ENCODE data around the gene SCMH1. TPM values are rescaled to one million over a fixed set of nuclear protein-coding genes. Genes with fewer than 3 reads are reported as not detected.

SCMH1 gene
- total RNA-seq, 1 donor from 2014 or later = 57.6 TPM

- Mint-ChIP-seq H3K27ac (no peak overlapping the region), H3K4me3 (ENCODE audit: low read depth) (no peak overlapping the region), H3K9me3 (ENCODE audit: low read depth) (no peaks in the 10 kb centered on the region), H3K27me3 (no peaks in the 10 kb centered on the region), H3K4me1 (ENCODE audit: low read depth) (no peaks in the 10 kb centered on the region), H3K36me3 (ENCODE audit: insufficient read depth) (peaks cover 38% of the 10 kb centered on the region)
- DNase-seq (ENCODE audit: low spot score, unreplicated experiment) = no peak
- TF ChIP-seq, protein P1, sequence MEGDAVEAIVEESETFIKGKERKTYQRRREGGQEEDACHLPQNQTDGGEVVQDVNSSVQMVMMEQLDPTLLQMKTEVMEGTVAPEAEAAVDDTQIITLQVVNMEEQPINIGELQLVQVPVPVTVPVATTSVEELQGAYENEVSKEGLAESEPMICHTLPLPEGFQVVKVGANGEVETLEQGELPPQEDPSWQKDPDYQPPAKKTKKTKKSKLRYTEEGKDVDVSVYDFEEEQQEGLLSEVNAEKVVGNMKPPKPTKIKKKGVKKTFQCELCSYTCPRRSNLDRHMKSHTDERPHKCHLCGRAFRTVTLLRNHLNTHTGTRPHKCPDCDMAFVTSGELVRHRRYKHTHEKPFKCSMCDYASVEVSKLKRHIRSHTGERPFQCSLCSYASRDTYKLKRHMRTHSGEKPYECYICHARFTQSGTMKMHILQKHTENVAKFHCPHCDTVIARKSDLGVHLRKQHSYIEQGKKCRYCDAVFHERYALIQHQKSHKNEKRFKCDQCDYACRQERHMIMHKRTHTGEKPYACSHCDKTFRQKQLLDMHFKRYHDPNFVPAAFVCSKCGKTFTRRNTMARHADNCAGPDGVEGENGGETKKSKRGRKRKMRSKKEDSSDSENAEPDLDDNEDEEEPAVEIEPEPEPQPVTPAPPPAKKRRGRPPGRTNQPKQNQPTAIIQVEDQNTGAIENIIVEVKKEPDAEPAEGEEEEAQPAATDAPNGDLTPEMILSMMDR (IDR thresholded peaks at IDR 0.05; ENCODE audit: unreplicated experiment) = no peak
Observed at GRCh38 chr1:40997096-40997495, 245.0 kb downstream of the SCMH1 start.

DNA sequence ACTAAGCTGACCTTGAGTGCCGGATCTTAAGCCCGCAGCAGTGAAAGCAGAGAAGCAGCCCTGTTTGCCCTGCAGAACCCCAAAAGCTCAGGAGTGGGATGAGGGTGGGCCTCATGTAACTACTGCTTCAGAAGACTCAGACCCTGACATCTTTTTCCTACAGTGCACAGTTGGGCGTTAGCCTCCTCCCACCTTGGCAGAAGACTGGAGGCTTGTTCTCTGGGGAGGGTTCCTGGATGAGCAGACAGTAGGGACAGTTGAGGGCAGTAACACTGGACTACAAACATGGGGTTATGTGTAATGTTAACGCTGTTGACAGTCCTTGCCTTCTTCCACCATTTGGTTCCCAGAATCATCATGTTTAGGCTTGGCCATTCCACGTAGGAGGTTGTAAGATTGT lies 253.0 kb downstream of the SCMH1 start:
- Mint-ChIP-seq H3K9me3 (ENCODE audit: low read depth) (no peaks in the 10 kb centered on the region), H3K27ac (no peak overlapping the region), H3K4me1 (ENCODE audit: low read depth) (peaks cover 10% of the 10 kb centered on the region), H3K4me3 (ENCODE audit: low read depth) (no peak overlapping the region), H3K27me3 (no peaks in the 10 kb centered on the region), H3K36me3 (ENCODE audit: insufficient read depth) (peaks cover 33% of the 10 kb centered on the region)
- DNase-seq (ENCODE audit: low spot score, unreplicated experiment) = no peak
- TF ChIP-seq, protein P1 (IDR thresholded peaks at IDR 0.05; ENCODE audit: unreplicated experiment) = no peak

DNA sequence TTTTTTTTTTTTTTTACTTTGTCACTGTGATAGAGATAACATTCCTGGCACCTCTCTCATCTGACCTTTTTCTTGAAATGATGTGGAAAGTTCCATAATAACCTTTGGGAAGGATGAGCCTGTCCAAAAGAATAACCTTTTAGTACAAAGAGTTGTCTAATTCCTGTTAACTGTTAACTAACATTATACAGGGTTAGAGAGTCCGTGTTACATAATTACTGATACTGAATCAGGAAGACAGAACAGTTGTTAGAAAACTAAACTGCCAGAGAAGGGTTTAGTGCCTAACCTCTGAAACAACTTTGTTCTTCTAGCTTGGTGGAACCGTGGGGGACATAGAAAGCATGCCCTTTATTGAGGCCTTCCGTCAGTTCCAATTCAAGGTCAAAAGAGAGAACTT lies 253.8 kb downstream of the SCMH1 start:
- Mint-ChIP-seq H3K27ac (no peak overlapping the region), H3K36me3 (ENCODE audit: insufficient read depth) (peaks cover 34% of the 10 kb centered on the region)

GRCh38 chr1:40987439-40988276 lies 254.4 kb downstream of the SCMH1 start:
- Mint-ChIP-seq H3K4me3 (ENCODE audit: low read depth) (no peak overlapping the region), H3K36me3 (ENCODE audit: insufficient read depth) (peaks cover 34% of the 10 kb centered on the region), H3K9me3 (ENCODE audit: low read depth) (no peaks in the 10 kb centered on the region), H3K27ac (no peak overlapping the region), H3K4me1 (ENCODE audit: low read depth) (peaks cover 10% of the 10 kb centered on the region), H3K27me3 (no peaks in the 10 kb centered on the region)
- TF ChIP-seq, protein P1 (IDR thresholded peaks at IDR 0.05; ENCODE audit: unreplicated experiment) = no peak
- no peak for DNase-seq (ENCODE audit: low spot score, unreplicated experiment)

More for the DNA sequence above, 253.8 kb downstream of the SCMH1 start:
- TF ChIP-seq, protein P1 (IDR thresholded peaks at IDR 0.05; ENCODE audit: unreplicated experiment) = no peak
- DNase-seq (ENCODE audit: low spot score, unreplicated experiment) = no peak
- no peaks in the 10 kb centered on the region for H3K9me3 Mint-ChIP-seq (ENCODE audit: low read depth)
- no peaks in the 10 kb centered on the region for H3K27me3 Mint-ChIP-seq
- no peak overlapping the region for H3K4me3 Mint-ChIP-seq (ENCODE audit: low read depth)
- H3K4me1 Mint-ChIP-seq (ENCODE audit: low read depth) = peaks cover 10% of the 10 kb centered on the region

DNA sequence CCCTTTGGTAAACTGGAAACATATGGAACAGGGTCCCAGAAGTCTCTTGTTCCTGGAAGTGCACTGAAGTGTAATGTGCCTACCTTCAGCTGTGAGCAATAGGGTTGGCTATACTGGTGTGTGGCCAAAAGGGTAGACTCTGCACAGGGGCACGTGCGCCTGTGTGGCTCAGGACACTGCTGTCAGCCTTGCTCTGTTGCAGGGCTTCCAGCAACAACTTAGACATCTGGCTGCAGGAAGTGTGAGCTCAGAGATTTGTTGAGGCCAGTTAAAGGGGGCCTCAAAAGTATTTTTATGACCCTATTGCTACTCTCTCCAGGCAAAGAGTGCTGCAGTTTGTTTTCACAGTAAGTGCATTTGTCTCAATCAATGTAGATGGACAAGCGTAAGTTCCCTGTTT lies 255.2 kb downstream of the SCMH1 start:
- H3K27me3 Mint-ChIP-seq = no peaks in the 10 kb centered on the region
- peaks cover 16% of the 10 kb centered on the region for H3K4me1 Mint-ChIP-seq (ENCODE audit: low read depth)
- no peak for DNase-seq (ENCODE audit: low spot score, unreplicated experiment)
- H3K36me3 Mint-ChIP-seq (ENCODE audit: insufficient read depth) = peaks cover 30% of the 10 kb centered on the region
- H3K27ac Mint-ChIP-seq = no peak overlapping the region
- H3K9me3 Mint-ChIP-seq (ENCODE audit: low read depth) = no peaks in the 10 kb centered on the region
- TF ChIP-seq, protein P1 (IDR thresholded peaks at IDR 0.05; ENCODE audit: unreplicated experiment) = no peak
- no peak overlapping the region for H3K4me3 Mint-ChIP-seq (ENCODE audit: low read depth)
